Stimulated activated CD8-positive, alpha-beta memory T cell treated with anti-CD3 and anti-CD28 coated beads, Interleukin-15, amount 100 ng/mL, for 48 hours (primary cell): ENCODE results near the gene MYCN.

Source experiments
- DNase-seq, 2 donors: peaks; one replicate each; pipeline ENCODE4 v3.0.0-alpha.2; 2020; ENCODE audit warnings: low read depth in 2 of 2

The MYCN gene

DNA sequence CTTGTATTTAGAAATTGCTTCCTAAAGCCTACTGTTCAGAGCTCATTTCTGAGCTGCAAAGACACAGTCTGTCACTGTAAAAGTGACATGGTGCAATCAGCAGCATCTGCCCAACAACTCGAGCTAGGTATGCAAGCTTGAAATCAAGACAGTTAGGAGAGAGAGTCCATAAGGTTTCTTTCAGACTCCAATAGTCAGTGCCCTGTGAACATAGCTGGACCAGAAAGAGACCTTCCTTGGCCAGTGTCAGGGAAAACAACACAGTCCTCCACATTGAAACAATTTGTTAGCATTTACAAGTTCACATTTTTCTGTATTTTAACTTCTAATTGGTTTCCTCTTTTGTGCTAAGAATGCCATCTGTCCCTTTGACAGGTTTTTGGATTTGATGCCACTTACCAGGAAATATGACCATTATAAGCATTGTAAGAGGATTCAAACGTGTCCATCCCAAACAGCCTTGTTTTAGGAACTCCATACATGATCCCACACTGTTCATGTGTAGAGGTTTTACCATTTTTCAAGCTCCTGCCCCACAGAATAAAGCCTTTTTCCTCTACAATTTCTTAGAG lies 8.9 kb upstream of the MYCN start:
- DNase-seq, result no peak

GRCh38 chr2:15931950-15932349 lies 8.4 kb upstream of the MYCN start:
- no peak for DNase-seq

DNA sequence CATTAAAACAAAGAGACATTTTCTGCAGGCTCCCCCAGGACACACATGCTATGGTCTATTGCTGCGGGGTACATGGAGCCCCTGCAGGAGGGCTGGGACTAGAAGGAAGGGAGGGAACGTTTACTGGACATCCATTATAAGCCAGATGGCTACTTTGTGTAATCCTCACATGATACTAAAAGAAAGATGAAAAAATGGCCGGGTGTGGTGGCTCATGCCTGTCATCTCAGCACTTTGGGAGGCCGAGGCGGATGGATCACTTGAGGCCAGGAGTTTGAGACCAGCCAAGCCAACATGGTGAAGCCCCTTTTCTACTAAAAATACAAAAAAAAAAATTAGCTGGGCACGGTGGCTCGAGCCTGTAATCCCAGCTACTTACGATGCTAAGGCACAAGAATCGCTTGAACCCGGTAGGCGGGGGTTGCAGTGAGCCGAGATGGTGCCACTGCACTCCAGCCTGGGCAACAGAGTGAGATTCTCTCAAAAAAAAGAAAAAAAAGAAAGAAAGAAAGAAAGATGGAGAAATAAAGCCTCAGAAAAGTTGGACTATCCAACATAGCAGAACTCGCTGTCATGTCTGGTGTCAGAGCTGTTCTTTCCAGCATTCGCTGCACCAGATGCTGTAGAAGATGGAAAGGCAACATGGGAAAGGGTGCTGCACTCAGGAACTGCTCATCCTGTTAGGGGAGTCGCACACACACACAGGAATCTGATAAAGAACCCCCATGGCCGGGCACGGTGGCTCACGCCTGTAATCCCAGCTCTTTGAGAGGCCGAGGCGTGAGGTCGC lies 7.8 kb upstream of the MYCN start:
- no peak for DNase-seq

- no peak for DNase-seq
Observed at GRCh38 chr2:15933184-15933845, 7.0 kb upstream of the MYCN start.

DNA sequence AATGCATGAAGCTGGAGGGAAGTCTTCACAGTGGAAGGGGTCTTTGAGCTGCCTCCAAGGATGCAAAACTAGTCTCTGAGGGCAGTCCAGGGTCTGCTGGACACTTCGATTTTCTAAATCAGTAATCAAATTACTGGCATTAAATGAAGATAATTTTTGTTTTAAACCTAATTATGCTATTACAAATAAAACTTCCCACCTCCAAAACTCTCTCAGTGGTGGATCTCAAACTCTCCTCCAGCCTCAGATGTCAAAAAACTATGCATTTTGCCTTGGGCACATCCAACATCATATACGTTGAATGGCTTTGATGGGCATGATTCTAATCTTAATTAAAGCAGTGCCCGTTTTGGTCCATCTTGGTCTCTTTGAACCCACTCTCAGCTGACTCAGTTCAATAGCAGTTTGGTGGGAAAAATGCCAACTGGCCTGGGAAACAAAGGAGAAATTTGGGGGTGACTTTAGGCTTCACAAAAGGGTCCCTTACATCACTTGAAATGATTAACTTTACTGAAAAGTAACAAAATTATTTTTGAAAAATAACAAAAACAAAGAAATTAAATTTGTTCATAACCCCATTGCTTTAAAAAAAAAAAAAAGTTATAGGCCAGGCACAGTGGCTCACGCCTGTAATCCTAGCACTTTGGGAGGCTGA lies 5.9 kb upstream of the MYCN start:
- DNase-seq, result no peak

DNA sequence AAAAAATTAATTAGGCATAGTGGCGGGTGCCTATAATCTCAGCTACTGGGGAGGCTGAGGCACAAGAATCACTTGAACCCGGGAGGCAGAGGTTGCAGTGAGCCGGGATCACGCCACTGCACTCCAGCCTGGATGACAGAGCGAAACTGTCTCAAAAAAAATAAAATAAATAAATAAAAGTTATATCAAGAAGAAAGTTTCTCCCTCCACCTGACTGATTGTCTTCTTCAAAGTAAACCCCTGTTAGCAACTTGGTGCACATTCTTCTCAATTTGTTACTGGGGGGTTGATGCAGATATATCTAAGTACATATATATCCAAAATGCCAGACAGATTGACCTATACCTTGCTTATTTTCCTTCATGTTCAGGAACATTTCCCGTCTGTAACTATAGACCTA lies 5.2 kb upstream of the MYCN start:
- DNase-seq, result no peak

GRCh38 chr2:15935675-15936074 lies 4.7 kb upstream of the MYCN start:
- no peak for DNase-seq

GRCh38 chr2:15936277-15937104 lies 3.9 kb upstream of the MYCN start:
- DNase-seq, result no peak

DNA sequence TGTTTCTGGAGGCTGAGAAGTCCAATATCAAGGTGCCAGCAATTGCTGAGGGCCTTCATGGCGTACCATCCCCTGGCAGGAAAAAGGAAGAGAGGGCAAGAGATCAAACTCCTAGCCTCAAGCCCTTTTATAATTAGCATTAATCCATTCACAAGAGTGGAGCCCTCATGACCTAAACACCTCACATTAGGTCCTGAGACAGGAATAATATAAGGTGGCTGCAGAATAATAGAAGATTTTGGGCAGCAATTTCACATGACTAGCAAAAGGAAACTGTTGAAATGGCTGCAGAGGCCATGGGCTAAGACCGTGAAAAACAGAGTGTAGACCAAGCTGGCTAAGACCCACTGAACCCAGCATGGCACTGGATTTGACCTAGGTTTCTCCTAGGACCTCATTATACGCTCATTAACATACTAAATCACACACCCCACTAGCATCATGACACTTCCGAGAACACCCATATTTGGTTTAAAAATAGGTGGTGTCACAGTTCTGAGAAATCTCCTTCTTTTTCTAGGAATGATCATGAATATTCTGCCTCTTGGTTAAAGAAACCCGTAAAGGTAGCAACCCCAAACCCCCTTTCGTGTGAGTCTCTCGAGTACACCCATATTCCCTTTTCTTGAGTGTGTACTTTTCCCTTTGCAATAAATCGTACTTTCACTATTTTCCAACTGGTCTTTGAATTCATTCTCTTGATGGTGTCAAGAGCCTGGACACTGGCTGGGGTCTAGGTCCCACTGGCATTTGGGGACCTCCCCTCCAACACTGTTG lies 3.1 kb upstream of the MYCN start:
- no peak for DNase-seq

DNA sequence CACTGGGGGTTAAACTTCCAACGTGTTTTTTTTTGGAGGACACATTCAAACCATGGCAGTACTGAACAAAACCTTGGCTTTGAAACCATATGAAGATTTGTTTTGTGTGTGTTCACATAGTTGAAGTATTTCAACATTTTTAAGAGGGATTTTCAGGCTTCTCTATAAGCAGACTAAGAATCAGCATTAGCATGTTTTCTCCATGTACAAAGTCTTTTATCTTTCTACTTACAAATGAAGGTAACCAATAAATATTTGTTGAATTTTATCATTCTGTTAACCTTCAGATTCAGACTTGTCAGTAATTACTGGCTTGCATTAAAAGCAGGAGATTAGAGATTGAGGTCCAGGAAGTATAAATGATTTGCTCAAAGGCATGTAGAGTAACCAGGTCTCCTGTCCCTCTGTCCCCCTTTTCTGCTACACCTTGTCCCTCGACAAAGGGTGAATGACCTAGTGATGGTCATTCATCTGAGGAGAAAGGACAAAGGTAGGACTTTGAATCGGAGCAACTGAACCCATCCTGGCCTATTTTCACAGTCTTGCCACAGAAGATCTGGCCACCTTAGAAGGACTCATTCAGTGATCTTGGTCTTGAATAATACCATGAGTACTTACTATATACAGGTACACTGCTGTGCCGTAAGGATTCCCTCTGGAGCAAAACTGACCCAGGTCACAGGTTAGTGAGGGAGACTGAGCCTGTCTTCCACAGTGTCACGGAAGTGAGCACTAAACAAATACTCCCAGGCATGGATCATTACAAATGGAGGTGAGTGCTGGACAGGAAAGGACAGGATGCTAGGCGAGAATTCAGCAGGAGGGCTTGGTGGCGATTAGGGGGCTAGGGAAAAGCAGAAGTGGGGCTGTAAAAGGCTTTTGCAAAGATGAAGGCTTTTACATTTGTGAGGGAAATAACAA lies 2.2 kb upstream of the MYCN start:
- no peak for DNase-seq

DNA sequence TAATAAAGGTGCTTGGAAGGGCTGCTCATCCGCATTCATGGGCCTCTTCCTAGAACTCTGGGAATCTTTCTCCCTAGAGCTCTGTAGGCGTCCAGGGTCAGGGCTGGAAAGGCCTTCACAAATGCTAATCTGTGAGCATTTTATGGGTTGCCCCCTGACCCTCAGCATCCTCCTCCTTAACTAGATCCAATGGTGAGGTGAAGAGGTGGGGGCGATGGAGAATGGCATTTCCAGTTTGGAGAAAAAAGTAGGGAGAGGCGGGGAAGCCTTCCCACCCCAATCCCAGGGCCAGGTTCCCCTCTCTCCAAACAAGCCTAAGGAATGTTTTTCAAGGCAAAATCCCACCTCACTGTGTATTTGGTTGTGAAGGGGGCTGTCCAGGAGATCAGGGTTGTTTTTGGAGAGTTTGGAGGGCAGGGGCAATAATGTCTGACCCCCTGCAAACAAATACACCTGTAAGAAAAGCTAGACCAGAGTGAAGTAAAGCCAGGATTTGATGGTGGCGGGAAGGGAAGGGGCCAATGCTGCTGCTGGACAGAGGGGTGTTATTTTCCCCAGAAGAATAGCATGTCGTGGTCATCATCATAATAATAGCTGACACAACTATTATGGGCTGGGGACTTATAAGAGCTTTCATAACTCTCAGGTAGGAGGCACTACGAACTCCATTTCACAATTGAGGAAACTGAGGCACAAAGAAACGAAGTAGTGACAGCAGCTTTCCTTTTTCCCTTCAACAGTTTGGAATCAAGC lies 1.4 kb upstream of the MYCN start:
- DNase-seq, result no peak

DNA sequence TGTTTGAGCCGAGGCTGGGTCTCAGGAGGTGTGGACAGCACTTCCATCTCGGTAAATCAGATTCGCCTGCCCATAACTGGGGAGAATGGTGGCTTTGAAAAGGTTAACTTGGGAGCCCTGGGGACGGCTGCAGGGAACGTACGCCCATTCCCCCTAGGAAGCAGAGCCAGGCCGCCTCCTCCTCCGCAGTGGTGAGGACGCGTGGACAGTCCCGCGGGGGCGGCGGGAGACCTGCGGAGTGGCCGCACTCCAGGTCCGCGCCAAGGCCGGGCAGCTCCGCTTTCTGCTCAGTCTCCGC lies 845 bp upstream of the MYCN start:
- DNase-seq, result peak; percentile 21 to 28

DNA sequence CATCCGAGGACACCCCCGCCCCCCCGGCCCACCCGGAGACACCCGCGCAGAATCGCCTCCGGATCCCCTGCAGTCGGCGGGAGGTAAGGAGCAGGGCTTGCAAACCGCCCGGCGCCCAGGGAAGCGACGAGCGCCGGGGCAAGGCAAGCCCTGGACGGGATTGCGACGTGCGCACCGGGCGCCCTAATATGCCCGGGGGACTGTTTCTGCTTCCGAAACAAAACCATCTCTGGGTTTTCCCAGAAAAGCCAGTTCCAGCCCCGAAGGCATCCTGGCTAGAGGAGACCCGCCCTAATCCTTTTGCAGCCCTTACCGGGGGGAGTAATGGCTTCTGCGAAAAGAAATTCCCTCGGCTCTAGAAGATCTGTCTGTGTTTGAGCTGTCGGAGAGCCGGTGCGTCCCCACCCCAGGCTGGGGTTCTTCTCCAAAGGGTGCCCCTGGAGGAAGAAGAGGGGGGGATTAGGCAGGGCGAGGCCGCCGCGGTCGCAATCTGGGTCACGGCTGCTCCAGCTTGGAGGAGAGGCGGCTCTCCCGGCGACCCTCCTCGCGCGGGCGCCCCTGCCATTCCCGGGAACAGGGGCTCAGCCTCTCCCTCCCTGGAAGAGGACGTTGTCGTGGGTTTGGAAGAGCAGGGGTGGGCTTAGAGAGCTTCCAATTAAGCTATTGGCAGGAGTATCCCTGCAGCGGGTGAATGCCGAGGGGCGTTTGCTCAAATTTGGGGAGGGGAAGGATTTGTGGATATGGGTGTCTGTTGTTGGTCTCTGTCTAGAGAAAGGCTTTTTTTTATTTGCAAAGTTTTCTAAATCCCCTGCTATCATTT lies 521 bp downstream of the MYCN start:
- DNase-seq, result no peak

DNA sequence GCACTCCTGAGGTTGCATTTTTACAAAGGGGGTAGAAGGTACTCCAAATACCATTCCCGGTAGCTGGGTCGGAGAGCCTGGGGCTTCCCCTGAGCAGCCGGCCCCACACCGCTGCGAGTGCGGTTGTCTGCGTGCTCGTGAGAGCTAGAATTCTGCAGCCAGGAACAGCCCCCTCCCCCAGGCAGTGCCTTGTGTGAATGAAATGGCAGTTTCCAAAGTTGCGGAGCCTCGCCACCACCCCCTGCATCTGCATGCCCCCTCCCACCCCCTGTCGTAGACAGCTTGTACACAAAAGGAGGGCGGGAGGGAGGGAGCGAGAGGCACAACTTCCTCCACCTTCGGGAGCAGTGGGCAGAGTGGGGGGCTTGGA lies 1.1 kb downstream of the MYCN start:
- no peak for DNase-seq

DNA sequence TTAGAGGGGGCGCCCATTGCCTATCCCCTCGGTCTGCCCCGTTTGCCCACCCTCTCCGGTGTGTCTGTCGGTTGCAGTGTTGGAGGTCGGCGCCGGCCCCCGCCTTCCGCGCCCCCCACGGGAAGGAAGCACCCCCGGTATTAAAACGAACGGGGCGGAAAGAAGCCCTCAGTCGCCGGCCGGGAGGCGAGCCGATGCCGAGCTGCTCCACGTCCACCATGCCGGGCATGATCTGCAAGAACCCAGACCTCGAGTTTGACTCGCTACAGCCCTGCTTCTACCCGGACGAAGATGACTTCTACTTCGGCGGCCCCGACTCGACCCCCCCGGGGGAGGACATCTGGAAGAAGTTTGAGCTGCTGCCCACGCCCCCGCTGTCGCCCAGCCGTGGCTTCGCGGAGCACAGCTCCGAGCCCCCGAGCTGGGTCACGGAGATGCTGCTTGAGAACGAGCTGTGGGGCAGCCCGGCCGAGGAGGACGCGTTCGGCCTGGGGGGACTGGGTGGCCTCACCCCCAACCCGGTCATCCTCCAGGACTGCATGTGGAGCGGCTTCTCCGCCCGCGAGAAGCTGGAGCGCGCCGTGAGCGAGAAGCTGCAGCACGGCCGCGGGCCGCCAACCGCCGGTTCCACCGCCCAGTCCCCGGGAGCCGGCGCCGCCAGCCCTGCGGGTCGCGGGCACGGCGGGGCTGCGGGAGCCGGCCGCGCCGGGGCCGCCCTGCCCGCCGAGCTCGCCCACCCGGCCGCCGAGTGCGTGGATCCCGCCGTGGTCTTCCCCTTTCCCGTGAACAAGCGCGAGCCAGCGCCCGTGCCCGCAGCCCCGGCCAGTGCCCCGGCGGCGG lies 1.7 kb downstream of the MYCN start:
- DNase-seq, result no peak

GRCh38 chr2:15942711-15943345 lies 2.5 kb downstream of the MYCN start:
- no peak for DNase-seq
